Panc1 (cell line): ENCODE measurements around the gene SUCLG2.

Experiments
- SIN3A ChIP-seq: IDR thresholded peaks from 2 replicates; pipeline ENCODE4 v1.6.1; 2012; ENCODE audit warnings: low read depth, mild to moderate bottlenecking, low read length, moderate library complexity, borderline replicate concordance; ENCODE audit not compliant: insufficient read depth
- TF ChIP-seq, protein P1 (sequence below): fragments of 450-650 bp; IDR thresholded peaks from 2 replicates; pipeline ENCODE4 v1.5.1; 2017; ENCODE audit warnings: mild to moderate bottlenecking

DNA sequence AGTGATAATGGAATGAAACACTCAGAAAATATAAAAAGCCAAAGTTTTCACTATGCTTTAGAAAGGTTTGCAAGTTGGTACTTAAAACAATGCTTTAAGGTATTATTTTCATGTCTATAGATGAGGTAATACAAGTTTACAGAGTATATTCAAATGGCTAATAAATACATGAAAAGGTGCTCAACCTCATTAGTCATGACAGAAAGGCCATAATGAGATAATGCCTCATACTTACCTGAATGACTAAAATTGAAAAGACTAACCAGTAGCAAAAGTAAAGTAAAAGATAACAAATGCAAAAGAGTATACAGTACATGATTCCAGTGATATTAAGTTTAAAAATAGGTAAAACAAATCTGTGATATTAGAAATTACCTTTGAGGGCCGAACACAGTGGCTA is 163.8 kb downstream of the SUCLG2 start:
- TF ChIP-seq, protein P1, sequence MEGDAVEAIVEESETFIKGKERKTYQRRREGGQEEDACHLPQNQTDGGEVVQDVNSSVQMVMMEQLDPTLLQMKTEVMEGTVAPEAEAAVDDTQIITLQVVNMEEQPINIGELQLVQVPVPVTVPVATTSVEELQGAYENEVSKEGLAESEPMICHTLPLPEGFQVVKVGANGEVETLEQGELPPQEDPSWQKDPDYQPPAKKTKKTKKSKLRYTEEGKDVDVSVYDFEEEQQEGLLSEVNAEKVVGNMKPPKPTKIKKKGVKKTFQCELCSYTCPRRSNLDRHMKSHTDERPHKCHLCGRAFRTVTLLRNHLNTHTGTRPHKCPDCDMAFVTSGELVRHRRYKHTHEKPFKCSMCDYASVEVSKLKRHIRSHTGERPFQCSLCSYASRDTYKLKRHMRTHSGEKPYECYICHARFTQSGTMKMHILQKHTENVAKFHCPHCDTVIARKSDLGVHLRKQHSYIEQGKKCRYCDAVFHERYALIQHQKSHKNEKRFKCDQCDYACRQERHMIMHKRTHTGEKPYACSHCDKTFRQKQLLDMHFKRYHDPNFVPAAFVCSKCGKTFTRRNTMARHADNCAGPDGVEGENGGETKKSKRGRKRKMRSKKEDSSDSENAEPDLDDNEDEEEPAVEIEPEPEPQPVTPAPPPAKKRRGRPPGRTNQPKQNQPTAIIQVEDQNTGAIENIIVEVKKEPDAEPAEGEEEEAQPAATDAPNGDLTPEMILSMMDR = no peak
- TF ChIP-seq SIN3A = no peak
